Central memory CD4-positive, alpha-beta T cell (primary cell): Measurements from ENCODE around the gene TPK1.
"Not testable (repeated sequence)": the region's sequence is repeated elsewhere in the genome, so short reads cannot be mapped to it uniquely, and the experiment has no call there.

Experiments
- DNase-seq: peaks from one replicate; pipeline ENCODE4 v3.0.0; 2022

TPK1 gene

DNA sequence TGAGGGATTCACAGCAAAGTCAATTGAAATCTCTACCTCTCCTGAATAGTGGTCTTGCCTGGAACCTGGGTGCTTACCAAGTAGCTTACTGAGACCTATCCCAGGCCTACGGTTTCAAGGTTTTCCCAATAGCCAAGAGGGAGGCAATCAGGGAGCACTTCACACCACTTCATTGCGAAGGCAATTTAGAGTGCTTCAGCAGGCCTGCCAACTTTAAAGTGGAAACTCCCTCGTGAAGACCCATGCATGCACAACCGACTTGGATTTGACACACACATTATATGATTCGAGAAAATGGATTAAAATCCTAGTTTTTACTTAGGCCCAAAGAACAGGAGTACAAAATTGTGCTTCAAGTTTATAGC, 380.8 kb downstream of the TPK1 start:
- DNase-seq = no peak

DNA sequence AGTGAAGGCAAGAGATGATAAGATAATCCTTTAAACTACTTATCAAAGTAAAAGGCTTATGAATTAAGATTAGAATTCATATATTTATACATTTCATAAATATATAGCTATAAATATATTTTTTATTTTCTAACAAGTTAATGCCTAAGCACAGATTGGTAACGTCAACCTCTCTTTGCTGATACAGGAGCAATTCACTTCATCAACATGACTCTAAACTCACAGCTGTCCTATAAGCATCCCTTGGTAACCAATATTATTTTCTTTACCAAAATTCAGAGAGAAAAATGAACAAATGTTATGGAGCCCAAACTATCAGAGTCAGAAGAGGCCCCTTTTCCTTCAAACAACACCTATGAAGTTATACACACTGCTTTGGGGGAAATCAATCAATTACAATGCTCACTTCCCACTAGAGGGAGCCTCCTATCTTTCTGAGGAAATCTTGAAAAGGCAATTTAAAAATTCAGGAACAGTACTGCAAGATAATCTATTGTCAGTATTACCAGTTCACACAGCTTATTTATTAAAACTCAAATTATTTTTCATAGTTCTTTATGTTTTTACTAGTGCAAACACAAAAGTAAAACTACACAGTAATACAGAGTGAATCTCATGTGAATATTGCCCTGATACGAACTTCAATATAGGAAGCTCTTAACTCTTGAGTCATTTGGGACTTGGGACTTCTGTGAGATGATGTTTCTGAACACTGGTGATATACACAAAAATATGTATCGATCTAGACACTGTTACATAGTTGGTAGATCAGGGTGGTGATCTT, 381.4 kb downstream of the TPK1 start:
- no peak for DNase-seq

DNA sequence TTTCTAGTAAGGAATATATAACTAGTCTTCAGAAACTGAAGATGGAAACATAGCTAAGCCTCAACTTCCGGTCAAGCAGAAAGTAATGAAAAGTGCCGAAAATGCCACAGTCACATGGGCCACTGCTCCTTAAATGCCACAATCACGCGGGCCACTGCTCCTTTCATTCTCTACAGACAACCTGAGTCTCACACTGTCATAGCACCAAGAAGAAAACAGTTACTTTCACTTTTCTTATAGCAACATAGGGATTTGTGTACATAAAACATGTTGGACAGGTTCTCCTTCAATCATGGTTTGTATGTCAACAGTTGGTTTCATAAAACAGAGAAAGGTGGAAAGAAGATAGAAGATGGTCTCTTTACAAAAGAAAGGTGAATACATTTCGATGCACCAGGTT, 383.8 kb downstream of the TPK1 start:
- DNase-seq = no peak

DNA sequence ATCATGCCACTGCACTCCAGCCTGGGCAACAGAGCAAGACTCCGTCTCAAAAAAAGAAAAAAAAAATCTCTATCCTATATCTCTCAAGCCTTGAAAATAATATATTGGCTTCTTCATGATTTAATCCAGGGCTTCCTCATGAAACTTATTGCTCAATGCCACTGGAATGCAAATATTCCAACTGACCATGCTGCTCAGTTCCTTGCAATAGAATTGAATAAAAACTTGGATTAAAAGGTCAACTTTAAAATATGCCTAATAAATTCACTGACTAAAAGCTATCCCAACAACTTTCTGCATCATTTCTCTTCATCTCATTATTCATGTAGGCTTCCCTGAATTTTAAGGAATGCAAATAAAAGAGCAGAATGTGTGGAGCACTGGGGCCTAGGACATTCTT, 390.3 kb downstream of the TPK1 start:
- no peak for DNase-seq

DNA sequence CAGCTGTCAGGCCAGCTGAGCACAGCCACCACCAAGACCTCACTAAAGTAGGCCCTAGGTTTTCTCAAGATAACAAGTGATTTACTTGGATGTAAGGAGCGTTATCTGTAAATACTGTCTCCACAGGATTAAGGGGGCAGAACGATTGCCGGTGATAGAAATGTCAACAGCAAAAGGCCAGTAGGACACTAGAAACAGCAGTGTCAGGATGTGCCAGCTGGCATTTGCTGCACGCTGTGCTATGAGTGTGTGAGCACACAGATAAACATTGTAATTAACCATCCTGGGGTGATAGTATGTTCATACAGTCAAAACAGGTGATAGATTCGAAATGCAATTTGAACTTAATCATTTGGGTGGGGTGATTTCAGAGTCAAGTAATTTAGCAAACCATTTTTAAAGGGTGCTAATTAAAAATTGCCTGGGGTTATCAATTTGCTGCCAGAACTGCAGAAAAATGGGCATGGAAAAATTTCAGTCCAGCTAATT, 396.1 kb downstream of the TPK1 start:
- no peak for DNase-seq

DNA sequence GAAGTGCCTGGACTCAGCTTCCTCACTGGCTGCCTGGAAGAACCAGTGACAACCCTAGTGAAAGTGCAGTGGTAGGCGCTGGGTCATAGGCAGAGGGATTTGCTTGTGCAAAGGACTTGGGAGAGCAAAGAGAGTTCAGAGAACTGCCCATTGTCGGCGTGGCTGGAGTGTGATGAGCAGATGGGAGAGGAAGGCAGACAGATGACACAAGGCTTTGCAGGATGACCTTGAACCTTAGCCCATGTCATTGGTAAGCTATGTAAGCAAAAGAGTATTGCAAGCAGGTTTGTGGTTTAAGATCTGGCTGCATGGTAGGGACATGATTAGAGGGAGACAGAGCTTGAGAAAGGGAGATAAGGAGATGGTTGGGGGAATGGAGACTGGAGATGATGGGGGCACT, 397.1 kb downstream of the TPK1 start:
- no peak for DNase-seq

DNA sequence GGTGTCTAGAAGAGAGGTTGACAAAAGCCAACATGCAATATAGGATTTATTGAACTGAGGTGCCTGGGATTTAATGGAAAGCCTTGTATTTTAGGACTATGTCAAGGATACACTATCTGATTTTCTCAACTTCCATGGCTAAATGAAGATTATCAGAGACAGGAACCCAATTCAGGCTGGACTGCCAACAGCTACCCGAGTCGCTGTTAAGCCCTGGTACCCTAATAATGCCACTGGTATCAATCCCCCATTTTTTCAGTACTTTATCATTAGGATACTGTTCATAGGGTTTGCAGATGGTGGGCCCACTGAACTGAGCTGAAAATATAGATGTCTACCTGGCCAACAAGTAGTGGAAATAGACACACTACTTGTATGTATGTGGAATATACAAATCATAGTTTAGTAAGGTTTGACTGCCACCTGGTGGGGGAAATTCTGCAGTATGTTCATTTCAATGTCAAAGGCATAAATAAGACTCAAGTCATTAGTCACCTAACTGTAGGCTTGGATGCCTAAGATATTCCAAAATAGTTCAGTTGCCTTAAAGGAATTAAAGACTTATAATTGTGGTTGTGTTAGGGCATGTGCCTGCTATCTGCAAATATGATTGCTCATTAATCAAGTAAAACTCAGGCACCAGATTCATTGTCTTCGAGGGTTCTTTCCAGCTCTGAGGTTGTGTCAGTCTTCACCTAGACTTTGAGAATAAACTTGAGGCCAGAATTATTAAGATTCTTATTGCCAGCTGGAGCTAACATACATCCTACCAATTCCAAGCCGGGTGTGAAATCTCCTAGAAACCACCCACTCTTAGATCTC, 398.3 kb downstream of the TPK1 start:
- DNase-seq = peak; percentile 12

DNA sequence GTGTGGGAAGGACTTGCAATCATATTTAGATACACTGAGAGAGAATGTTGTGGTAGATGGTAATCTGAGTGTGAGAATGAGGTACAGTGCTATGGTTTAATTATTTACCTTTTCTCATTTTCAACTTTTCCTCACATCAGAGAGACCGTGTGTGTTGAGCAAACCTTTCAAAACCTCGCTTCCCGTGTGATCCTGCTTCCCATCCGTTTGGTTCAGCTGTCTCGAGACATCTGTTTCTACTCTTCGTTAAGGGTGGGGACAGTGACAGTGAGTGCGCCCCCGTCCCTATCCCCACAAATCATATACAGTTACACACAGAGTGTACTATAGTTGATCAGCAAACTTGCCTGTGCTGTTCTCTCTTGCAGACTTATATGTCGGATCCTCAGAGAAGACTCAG, 399.4 kb downstream of the TPK1 start:
- DNase-seq = no peak

DNA sequence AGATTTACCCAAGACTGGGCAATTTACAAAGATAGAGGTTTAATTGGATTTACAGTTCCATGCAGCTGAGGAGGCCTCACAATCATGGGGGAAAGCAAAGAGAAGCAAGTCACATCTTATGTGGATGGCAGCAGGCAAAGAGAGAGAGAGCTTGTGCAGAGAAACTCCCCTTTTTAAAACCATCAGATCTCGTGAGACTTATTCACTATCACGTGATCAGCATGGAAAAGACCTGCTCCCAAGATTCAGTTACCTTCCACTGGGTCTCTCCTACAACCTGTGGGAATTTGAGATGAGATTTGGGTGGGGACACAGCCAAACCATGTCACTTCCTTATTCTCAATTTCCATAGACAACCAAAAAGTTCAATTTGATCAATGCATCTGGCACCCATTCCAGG, 407.4 kb downstream of the TPK1 start:
- no peak for DNase-seq

DNA sequence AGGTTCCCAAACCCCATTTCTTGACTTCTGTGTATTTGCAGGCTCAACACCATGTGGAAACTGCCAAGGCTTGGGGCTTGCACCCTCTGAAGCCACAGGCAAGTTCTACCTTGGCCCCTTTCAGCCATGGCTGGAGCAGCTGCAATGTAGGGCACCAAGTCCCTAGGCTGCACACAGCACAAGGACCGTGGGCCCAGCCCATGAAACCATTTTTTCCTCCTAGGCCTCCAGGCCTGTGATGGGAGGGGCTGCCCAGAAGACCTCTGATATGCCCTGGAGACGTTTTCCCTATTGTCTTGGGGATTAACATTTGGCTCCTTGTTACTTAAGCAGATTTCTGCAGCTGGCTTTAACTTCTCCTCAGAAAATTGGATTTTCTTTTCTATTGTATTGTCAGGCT, 408.3 kb downstream of the TPK1 start:
- DNase-seq = not testable (repeated sequence)

DNA sequence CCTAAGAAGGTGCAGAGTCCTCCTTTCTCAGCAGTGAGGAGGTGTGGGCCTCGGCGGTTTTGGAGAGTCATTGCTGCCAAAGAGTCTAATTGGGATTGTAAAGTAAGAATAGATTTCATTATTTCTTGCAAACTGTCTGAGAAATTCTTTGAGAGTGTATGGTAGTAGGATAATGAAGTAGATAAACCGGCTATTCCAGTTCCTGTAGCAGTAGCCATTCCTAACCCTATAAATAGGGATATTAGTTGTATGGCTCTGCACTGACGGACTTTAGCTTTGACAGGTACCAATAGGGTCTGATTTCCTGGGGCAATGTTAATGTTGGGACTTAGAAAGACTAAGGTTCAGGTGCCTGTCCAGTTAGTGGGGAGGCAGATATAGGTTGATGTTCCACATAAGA, 416.9 kb downstream of the TPK1 start:
- DNase-seq = not testable (repeated sequence)

DNA sequence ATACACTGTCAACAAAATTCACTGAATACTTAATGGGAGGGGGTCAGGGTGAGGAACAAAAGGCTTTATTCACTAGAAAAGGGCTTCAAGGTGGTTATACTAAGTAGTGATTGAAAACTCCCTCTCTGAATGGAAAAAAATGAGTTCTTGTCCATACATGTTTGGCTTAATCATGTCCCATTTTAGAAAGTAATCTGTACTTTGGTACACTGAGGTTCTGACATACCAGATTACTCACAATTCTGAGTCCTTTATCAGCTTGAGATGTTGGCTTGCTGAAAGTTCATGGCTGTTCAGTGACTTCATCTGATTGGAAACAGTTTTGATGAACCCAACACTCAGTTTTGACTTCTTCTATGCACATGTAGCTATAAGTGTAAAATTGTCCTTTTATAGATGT, 419.5 kb downstream of the TPK1 start:
- DNase-seq = no peak

DNA sequence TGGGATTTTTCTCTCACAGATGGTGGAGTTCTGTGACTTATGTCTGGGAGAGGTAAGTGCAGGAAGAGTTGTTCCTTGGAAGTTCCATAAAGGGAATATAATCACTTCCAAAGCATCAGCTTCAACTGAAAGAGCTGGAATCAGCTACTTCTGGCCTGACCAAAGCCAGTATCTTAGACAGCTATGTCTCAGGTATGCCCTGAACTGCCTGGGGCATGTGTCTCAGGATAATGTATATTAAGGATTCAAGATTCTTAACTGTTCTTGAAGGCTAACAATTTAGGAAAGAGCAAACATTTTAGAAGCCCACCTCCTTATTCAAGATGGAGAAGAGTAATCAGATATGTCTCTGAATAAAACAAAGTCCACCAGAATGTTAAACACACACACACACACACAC, 420.0 kb downstream of the TPK1 start:
- no peak for DNase-seq

DNA sequence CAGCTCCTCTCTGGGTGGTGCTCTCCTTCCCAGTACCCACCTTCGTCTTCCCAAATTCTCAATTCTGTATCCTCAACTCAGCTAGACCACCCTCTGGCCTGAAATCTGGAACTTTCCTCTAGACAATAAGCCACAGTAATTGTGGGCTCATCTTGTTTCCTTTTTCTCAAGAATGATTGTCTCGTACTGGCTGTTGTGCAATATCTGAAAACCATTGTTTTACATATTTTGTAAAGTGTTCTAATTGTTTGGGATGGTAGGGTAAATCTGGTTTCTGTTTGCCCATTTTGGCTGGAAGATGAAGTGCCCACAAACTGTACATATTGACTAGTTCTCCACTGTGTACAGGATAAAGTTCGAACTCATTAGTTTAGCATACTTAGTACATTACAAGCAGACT, 421.0 kb downstream of the TPK1 start:
- DNase-seq = no peak

DNA sequence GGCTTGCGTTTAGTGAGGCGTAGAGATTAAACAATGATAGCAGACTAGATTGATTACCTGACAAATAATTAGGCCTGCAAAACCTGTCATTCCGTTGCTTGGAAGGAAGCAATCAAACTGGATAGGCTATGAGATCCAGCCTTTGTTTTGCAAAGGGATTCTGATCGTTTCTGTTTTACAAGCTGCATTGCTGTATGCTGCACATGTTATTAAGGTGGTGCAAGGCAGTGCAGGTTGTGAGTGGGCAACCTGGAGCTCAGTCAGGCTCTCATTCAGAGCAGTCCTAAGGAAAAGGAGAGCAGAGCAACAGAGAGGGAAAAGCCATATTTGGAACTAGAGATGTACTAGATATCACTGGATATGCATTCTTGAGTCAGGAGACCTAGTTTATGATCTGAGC, 425.4 kb downstream of the TPK1 start:
- DNase-seq = no peak

DNA sequence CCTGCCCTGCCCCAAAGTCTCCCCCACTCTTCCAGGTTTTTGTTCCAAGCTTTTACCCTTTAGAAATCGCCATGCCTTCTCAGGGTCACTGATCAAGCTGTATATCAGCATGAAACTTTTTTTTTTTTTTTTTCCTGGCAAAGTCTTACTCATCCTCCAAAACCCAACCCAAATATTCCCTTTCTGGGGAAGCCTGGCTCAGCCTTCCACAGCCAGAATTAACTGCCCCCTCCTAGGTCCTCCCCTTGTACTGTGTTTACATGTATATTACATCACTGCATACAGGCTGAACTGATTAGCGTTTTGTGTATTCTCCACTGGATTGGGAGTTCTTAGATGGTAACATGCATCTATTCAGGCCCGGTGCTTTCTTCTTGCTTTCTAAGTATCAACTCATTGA, 427.7 kb downstream of the TPK1 start:
- DNase-seq = no peak

DNA sequence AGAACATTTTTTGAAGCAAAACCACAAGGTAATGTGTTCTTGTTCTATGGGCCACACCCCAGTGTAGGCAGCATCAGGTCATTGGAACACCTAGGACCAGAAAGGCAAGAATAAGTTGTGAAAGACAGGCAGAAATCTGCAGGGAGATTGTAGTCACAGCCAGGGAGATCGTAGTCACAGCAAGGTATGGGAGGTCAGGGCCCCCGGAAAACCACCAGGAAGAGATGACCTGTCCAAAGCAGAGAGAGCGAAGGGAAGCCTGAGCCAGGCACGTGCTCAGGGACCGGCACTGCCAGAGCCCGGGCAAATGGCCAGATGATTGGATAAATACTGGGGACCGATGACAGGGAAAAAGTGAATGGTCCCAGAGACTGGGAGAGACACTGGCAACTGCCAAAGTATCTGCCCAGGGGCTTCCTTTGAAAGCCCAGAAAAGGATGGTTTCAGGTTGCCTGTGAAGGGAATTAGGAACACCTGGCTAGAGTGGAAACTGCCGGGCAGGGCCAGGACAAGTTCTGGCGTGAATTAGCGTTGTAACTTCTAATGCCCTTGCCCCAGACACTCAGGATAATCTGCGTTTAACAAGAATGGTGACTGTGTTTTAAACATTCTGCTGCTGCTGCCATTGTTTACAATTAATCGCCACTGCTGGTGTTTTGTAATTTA, 428.5 kb downstream of the TPK1 start:
- no peak for DNase-seq

DNA sequence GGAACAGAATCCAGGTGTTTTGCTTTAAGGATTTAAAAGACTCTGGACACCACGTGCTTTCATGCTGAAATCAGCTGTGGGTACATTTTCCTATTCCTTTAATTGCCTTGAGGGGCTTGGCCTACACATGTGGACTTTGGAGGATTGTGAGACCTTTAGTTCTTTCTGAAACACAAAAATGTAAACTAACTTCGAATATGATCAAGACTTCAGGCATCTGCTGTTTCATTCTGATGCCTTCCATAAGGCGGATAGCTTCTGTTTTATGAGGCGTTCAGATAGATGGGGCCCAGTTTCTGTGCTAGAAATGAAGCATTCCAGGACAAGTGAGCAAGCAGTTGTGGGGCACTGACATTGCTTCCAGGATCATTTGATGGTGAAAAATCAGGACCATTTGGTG, 430.9 kb downstream of the TPK1 start:
- no peak for DNase-seq

DNA sequence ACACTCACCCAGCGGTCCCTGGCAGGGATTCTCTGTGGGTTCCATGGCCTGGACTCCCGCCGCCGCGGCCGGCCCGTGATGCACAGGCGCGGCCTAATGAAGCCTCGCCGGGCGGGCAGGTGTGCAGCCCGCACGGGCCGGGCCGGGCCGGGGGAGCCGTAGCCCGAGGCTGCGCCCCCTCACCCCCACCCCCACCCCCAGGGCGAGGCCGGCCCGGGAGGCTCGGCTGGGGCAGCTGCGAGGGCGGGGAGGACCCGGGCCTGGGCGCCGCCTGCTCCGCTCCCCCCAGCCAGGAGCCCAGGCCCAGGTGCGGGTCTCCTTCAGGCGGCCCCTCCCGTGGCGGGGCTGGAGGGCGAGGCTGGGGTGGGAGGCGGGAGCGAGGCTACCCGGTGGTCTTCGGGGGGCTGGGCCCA, 432.2 kb downstream of the TPK1 start, which contains the start of gene NOBOX:
Gene NOBOX (minus strand): TSS at position 45 of the 413 bp plus-strand sequence.
- no peak for DNase-seq

DNA sequence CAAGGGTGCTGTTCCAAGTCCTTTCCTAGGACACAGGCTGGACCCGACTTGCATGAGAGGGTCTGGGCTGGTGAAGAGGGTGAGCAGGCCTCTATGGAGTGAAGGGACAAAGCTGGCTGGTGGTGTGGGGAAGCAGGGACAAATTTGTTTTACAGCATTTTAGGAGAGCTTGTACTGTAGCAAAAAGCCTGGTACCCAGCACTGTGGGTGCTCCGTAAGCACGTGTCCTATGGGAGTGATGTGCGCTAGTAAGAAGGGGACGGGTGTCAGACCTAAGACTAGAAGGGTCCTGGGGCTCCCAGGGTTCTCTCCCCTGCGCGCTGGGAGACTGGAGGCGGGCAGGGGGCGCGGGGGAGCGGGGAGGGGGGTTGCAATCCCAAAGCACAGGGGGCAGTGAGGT, 432.8 kb downstream of the TPK1 start:
- no peak for DNase-seq
